Kidney glomerular epithelial cell (primary cell): ENCODE measurements around the gene PCDHGC5.

ENCODE experiments used
- DNase-seq: peaks from one replicate; lab custom pipeline; 2025; lab: John Stamatoyannopoulos, UW

PCDHGC5 gene

GRCh38 chr5:141490771-141491170 lies 1.9 kb downstream of the PCDHGC5 start:
- no peak for DNase-seq

GRCh38 chr5:141491323-141492167 lies 2.7 kb downstream of the PCDHGC5 start:
- DNase-seq: no peak

GRCh38 chr5:141492168-141492885 lies 3.4 kb downstream of the PCDHGC5 start:
- DNase-seq: no peak

GRCh38 chr5:141493500-141494422 lies 4.9 kb downstream of the PCDHGC5 start:
- DNase-seq: no peak

GRCh38 chr5:141494761-141495452 lies 6.0 kb downstream of the PCDHGC5 start:
- DNase-seq: no peak

- no peak for DNase-seq
Observed at GRCh38 chr5:141495453-141495811, 6.6 kb downstream of the PCDHGC5 start.

GRCh38 chr5:141496038-141496437 lies 7.2 kb downstream of the PCDHGC5 start:
- DNase-seq: no peak

GRCh38 chr5:141501761-141502160 lies 12.9 kb downstream of the PCDHGC5 start:
- DNase-seq: no peak

GRCh38 chr5:141503681-141504080 lies 14.8 kb downstream of the PCDHGC5 start:
- no peak for DNase-seq

- DNase-seq: no peak
Observed at GRCh38 chr5:141504216-141504615, 15.3 kb downstream of the PCDHGC5 start.

- DNase-seq: no peak
Observed at GRCh38 chr5:141506381-141507155, 17.7 kb downstream of the PCDHGC5 start.

GRCh38 chr5:141507387-141508091 lies 18.7 kb downstream of the PCDHGC5 start:
- DNase-seq: peak; percentile 41

GRCh38 chr5:141508440-141508797 lies 19.5 kb downstream of the PCDHGC5 start:
- DNase-seq: peak; percentile 63

- DNase-seq: peak; percentile 97
Observed at GRCh38 chr5:141508798-141509611, 20.1 kb downstream of the PCDHGC5 start.

- no peak for DNase-seq
Observed at GRCh38 chr5:141510160-141510559, 21.3 kb downstream of the PCDHGC5 start.

- no peak for DNase-seq
Observed at GRCh38 chr5:141510850-141511601, 22.1 kb downstream of the PCDHGC5 start.

- no peak for DNase-seq
Observed at GRCh38 chr5:141511771-141512325, 23.0 kb downstream of the PCDHGC5 start.

- peak; percentile 23 for DNase-seq
Observed at GRCh38 chr5:141512390-141512910, 23.6 kb downstream of the PCDHGC5 start.
